MM.1S (cell line): Measurements from ENCODE around the gene CIPC.

ENCODE experiments used
- DNase-seq: peaks from one replicate; pipeline ENCODE4 v3.0.0-alpha.2; 2015
- H2AFZ ChIP-seq: fragments of 300-600 bp; sonication (generic); 2 replicates; pipeline ENCODE4 v1.6.0; 2016; ENCODE audit warnings: antibody characterized with exemption, low read length
- H3F3A ChIP-seq: fragments of 300-600 bp; sonication (generic); 2 replicates; pipeline ENCODE4 v1.6.1; 2016; ENCODE audit warnings: mild to moderate bottlenecking, antibody characterized with exemption, low read length, moderate library complexity, mixed read lengths; ENCODE audit not compliant: insufficient read depth
- H3K27ac ChIP-seq: fragments of 300-600 bp; sonication (generic); 2 replicates; pipeline ENCODE4 v1.5.1; 2016; ENCODE audit warnings: mild to moderate bottlenecking, low read length
- H3K27me3 ChIP-seq: fragments of 300-600 bp; sonication (generic); replicated peaks from 2 replicates; pipeline ENCODE4 v1.6.0; 2016; ENCODE audit warnings: low read length; ENCODE audit not compliant: insufficient read depth
- H3K36me3 ChIP-seq: fragments of 300-600 bp; sonication (generic); replicated peaks from 2 replicates; pipeline ENCODE4 v1.6.1; 2016; ENCODE audit warnings: mild to moderate bottlenecking, low read length, mixed read lengths; ENCODE audit not compliant: insufficient read depth
- H3K4me1 ChIP-seq: fragments of 300-600 bp; sonication (generic); 2 replicates; pipeline ENCODE4 v1.6.1; 2016; ENCODE audit warnings: low read length, mixed read lengths
- H3K4me2 ChIP-seq: fragments of 300-600 bp; sonication (generic); 2 replicates; pipeline ENCODE4 v1.6.0; 2016; ENCODE audit warnings: low read depth, low read length
- H3K4me3 ChIP-seq: fragments of 300-600 bp; sonication (generic); 2 replicates; pipeline ENCODE4 v1.5.1; 2016; ENCODE audit warnings: low read length, mixed read lengths
- H3K79me2 ChIP-seq: fragments of 300-600 bp; sonication (generic); 2 replicates; pipeline ENCODE4 v1.6.1; 2016; ENCODE audit warnings: mixed run types, low read length, mixed read lengths
- H3K9ac ChIP-seq: fragments of 300-600 bp; sonication (generic); 2 replicates; pipeline ENCODE4 v1.6.1; 2016; ENCODE audit warnings: low read length, mixed read lengths
- H3K9me2 ChIP-seq: fragments of 300-600 bp; sonication (generic); replicated peaks from 2 replicates; pipeline ENCODE4 v1.6.1; 2016; ENCODE audit warnings: mild to moderate bottlenecking, low read length, mixed read lengths; ENCODE audit not compliant: insufficient read depth
- H3K9me3 ChIP-seq: fragments of 300-600 bp; sonication (generic); replicated peaks from 2 replicates; pipeline ENCODE4 v1.6.1; 2016; ENCODE audit warnings: mild to moderate bottlenecking, low read length, mixed read lengths; ENCODE audit not compliant: insufficient read depth
- H4K20me1 ChIP-seq: fragments of 300-600 bp; sonication (generic); 2 replicates; pipeline ENCODE4 v1.6.1; 2016; ENCODE audit warnings: mild to moderate bottlenecking, low read length, moderate library complexity, mixed read lengths; ENCODE audit not compliant: insufficient read depth
- EZH2 ChIP-seq: fragments of 300-600 bp; sonication (generic); optimal IDR thresholded peaks from 2 replicates; pipeline ENCODE3; 2017; ENCODE audit warnings: low read depth, mild to moderate bottlenecking, antibody characterized with exemption, low read length, mixed read lengths
- EZH2phosphoT487 ChIP-seq: fragments of 300-600 bp; sonication (generic); IDR thresholded peaks from 2 replicates; pipeline ENCODE4 v1.6.1; 2018; ENCODE audit warnings: antibody characterized with exemption, low read length
- TF ChIP-seq, protein P1 (sequence below): fragments of 300-600 bp; sonication (generic); IDR thresholded peaks from 2 replicates; pipeline ENCODE4 v1.5.1; 2016; ENCODE audit warnings: antibody characterized with exemption, low read length, mixed read lengths

Gene CIPC

DNA sequence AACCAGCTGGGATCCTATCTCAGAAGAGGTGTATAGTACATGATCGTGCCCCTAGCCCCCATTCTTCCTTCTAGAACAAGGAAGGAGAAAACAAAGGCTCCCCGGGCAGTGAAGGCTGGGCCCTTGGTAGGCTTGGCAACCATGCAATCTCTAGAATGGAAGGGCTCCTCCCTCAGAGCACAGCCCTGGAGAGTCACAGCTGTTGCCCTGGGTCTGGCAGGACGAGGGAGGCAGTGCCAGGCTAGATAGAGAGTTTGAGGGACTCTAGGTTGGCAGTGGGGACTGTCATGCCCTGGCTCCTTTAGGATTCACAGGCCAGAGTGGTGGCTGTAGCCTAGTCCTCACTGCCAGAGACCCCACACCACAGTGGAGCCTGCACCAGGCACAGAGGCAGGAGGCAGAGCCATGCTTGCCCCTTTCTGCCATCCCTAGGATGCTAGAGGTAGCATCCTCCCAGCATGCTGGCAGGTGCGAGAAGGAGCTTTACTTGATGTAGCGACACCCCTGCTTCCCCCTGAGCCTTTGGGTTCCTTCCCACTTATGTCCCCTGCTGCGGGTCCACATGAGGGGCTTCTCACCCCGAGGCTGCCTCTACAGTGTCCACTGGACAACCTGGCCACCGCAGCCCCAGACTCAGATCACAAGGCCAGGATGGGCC lies 33.4 kb upstream of the CIPC start:
- no peak overlapping the region for H3K4me2 ChIP-seq
- no peak for DNase-seq
- no peak overlapping the region for H3K27ac ChIP-seq
- TF ChIP-seq, protein P1, sequence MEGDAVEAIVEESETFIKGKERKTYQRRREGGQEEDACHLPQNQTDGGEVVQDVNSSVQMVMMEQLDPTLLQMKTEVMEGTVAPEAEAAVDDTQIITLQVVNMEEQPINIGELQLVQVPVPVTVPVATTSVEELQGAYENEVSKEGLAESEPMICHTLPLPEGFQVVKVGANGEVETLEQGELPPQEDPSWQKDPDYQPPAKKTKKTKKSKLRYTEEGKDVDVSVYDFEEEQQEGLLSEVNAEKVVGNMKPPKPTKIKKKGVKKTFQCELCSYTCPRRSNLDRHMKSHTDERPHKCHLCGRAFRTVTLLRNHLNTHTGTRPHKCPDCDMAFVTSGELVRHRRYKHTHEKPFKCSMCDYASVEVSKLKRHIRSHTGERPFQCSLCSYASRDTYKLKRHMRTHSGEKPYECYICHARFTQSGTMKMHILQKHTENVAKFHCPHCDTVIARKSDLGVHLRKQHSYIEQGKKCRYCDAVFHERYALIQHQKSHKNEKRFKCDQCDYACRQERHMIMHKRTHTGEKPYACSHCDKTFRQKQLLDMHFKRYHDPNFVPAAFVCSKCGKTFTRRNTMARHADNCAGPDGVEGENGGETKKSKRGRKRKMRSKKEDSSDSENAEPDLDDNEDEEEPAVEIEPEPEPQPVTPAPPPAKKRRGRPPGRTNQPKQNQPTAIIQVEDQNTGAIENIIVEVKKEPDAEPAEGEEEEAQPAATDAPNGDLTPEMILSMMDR = no peak
- TF ChIP-seq EZH2phosphoT487 (no peak), EZH2 (no peak)
- no peaks in the 10 kb centered on the region for H3K27me3 ChIP-seq
- no peaks in the 10 kb centered on the region for H3K9me2 ChIP-seq
- no peak overlapping the region for H2AFZ ChIP-seq
- no peaks in the 10 kb centered on the region for H3K4me1 ChIP-seq
- no peaks in the 10 kb centered on the region for H3K36me3 ChIP-seq
- H3K79me2 ChIP-seq = no peaks in the 10 kb centered on the region
- no peaks in the 10 kb centered on the region for H4K20me1 ChIP-seq
- no peak overlapping the region for H3K4me3 ChIP-seq
- no peaks in the 10 kb centered on the region for H3K9me3 ChIP-seq
- no peaks in the 10 kb centered on the region for H3F3A ChIP-seq
- no peak overlapping the region for H3K9ac ChIP-seq

DNA sequence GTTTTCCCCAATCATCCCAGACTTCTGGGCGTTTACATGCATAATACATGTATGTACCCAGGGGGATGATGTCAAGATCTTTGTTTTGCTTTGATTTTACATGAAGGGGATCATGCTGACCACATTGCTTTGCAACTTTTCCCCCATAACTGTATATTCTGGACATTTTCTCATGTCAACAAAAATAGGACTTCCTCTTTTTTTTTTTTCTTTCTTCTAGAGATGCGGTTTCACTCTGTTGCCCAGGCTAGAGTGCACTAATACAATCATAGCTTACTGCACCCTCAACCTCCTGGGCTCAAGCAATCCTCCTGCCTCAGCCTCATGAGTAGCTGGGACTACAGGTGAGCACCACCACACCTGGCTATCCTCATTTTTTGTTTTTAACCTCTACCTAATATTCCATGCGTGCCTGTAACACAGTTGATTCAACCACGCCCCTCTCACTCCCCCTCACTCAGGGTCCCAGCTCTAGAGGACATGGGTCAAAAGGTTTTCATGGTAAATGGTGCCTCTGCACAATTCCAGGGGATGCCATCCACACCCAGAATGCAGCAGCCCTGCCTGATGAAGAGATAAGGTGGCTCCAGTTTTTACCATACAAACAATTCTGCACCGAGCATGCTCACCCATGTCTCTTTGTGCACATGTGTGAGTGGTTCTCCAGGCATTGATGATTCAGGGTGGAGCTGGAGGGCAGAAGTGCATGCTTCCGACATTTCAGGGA lies 32.0 kb upstream of the CIPC start:
- Histone ChIP-seq H3K27ac (no peak overlapping the region), H3K79me2 (no peaks in the 10 kb centered on the region), H3F3A (no peaks in the 10 kb centered on the region), H3K9me3 (no peaks in the 10 kb centered on the region), H3K4me3 (no peak overlapping the region), H4K20me1 (no peaks in the 10 kb centered on the region), H3K9ac (no peak overlapping the region), H3K4me2 (no peak overlapping the region), H3K9me2 (no peaks in the 10 kb centered on the region), H2AFZ (no peak overlapping the region), H3K36me3 (no peaks in the 10 kb centered on the region), H3K4me1 (no peaks in the 10 kb centered on the region), H3K27me3 (no peaks in the 10 kb centered on the region)
- TF ChIP-seq EZH2 (no peak), EZH2phosphoT487 (no peak)
- TF ChIP-seq, protein P1 = no peak
- peak; percentile 10 for DNase-seq

DNA sequence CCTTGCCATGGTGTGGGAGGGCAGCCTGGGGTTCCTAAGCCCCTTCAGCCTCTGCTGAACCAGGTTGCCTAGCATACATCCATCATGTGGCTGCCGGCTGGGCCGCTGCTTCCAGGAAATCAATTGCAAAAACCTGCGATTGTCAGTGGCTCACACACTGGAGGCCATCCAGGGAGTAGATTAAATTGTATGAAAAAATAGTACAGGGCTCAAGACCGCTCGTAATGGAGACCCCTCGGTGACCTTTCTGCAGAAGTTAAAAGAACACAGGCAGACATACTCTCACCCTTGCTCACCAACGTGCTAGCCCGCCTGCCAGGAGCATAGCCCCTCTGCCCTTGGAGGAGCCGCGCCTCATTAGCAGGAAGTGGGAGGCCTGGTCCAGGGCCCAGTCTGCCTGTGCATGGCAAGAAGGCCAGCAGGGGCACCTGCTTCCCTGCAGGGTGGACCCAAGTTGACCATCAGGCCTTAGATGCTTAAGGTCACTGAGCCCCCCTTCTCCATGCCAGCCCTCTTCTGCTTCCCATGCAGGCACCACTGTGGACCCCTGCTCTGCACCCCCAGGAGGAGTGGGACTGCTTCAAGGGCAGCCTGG lies 31.4 kb upstream of the CIPC start:
- H3F3A ChIP-seq = no peaks in the 10 kb centered on the region
- no peak for DNase-seq
- no peak overlapping the region for H3K9ac ChIP-seq
- H3K36me3 ChIP-seq = no peaks in the 10 kb centered on the region
- H3K4me3 ChIP-seq = no peak overlapping the region
- H4K20me1 ChIP-seq = no peaks in the 10 kb centered on the region
- no peak overlapping the region for H3K4me2 ChIP-seq
- no peaks in the 10 kb centered on the region for H3K9me3 ChIP-seq
- no peaks in the 10 kb centered on the region for H3K79me2 ChIP-seq
- no peaks in the 10 kb centered on the region for H3K27me3 ChIP-seq
- H3K9me2 ChIP-seq = no peaks in the 10 kb centered on the region
- H2AFZ ChIP-seq = no peak overlapping the region
- H3K4me1 ChIP-seq = no peaks in the 10 kb centered on the region
- H3K27ac ChIP-seq = no peak overlapping the region
- TF ChIP-seq EZH2 (no peak), EZH2phosphoT487 (no peak)
